ENCODE data around the gene SPECC1. TPM values are rescaled to one million over a fixed set of nuclear protein-coding genes. Genes with fewer than 3 reads are reported as not detected.
A peak's percentile ranks its signal among the peaks of the same experiment; 100 is the strongest.
"Not testable (repeated sequence)": the region's sequence is repeated elsewhere in the genome, so short reads cannot be mapped to it uniquely, and the experiment has no call there.

SPECC1 gene
- total RNA-seq, 1 donor from 2014 or later = 38.0 TPM

DNA sequence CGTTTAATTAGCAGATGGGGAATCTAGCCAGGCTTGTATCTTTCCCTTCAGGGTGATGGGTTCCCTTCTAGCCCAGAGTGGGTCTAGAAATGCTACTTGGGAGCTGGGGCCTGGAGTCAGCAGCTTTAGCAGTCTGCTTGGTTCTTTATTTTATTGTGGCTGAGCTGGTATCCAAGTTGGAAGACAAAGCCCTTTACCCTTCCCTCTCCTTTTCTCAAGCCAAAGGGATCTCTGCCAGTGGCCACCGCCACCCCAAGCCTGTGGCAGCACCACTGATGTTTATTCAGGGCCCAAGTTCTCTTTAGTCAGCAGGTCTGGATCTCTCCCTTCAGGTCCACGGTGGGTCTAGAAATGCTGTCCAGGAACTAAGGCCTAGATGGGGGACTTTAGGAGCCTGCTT, 215.2 kb downstream of the SPECC1 start:
- Mint-ChIP-seq H3K4me1 (ENCODE audit: unreplicated experiment) (peaks cover 22% of the 10 kb centered on the region), H3K4me3 (no peak overlapping the region), H3K36me3 (peaks cover 9% of the 10 kb centered on the region), H3K27me3 (no peaks in the 10 kb centered on the region), H3K27ac (peak overlapping the region; percentile 4), H3K9me3 (peaks cover 4% of the 10 kb centered on the region)
- TF ChIP-seq, protein P1, sequence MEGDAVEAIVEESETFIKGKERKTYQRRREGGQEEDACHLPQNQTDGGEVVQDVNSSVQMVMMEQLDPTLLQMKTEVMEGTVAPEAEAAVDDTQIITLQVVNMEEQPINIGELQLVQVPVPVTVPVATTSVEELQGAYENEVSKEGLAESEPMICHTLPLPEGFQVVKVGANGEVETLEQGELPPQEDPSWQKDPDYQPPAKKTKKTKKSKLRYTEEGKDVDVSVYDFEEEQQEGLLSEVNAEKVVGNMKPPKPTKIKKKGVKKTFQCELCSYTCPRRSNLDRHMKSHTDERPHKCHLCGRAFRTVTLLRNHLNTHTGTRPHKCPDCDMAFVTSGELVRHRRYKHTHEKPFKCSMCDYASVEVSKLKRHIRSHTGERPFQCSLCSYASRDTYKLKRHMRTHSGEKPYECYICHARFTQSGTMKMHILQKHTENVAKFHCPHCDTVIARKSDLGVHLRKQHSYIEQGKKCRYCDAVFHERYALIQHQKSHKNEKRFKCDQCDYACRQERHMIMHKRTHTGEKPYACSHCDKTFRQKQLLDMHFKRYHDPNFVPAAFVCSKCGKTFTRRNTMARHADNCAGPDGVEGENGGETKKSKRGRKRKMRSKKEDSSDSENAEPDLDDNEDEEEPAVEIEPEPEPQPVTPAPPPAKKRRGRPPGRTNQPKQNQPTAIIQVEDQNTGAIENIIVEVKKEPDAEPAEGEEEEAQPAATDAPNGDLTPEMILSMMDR (conservative IDR thresholded peaks at IDR 0.05) = no peak
- DNase-seq (ENCODE audit: extremely low spot score, unreplicated experiment) = no peak

DNA sequence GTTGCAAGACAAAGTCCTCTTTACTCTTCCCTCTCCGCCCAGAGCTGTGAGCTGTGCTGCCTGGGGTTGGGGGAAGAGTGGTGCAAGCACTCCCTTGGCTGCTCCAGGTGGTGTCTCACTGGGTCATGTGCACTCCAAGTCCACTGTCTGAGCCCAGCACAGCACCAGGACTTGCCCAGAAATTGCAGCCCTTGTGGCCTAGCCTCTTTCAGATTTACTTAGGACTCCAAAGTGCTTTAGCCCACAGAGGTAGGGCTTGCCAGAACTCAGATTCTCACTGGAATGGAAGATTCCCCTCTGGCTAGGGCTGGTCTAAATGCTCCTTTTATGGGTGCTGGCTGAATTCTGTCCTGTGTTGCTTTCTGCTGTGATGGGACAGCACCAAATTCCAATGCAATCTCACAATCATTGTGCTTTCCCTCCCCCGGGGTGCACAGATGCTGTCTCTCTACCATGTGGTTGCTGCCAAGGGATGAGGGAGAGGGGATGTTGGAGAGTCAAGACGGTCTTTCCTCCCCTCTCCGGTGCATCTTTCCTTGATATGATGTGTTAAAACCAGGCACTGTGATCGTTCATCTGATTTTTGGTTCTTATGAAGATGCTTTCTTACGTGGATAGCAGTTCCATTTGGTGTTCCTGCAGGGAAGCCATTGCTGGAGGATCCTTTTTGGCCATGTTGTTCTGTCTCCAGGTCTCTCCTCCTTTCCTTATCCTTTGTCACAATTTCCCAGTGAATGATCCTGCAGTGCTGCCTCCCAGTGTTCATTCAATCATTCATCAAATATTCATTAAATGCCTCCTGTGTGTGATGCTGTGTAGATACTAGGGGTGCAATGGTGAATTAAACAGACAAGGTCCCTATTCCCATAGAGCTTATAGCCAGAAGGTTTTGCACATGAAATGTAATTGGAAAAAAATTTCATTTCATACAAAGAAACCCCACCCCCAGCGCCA, 216.3 kb downstream of the SPECC1 start:
- Mint-ChIP-seq H3K36me3 (peaks cover 9% of the 10 kb centered on the region), H3K27me3 (no peaks in the 10 kb centered on the region), H3K27ac (no peak overlapping the region), H3K4me3 (no peak overlapping the region), H3K9me3 (peaks cover 4% of the 10 kb centered on the region), H3K4me1 (ENCODE audit: unreplicated experiment) (peaks cover 22% of the 10 kb centered on the region)
- DNase-seq (ENCODE audit: extremely low spot score, unreplicated experiment) = no peak
- TF ChIP-seq, protein P1 (conservative IDR thresholded peaks at IDR 0.05) = no peak

DNA sequence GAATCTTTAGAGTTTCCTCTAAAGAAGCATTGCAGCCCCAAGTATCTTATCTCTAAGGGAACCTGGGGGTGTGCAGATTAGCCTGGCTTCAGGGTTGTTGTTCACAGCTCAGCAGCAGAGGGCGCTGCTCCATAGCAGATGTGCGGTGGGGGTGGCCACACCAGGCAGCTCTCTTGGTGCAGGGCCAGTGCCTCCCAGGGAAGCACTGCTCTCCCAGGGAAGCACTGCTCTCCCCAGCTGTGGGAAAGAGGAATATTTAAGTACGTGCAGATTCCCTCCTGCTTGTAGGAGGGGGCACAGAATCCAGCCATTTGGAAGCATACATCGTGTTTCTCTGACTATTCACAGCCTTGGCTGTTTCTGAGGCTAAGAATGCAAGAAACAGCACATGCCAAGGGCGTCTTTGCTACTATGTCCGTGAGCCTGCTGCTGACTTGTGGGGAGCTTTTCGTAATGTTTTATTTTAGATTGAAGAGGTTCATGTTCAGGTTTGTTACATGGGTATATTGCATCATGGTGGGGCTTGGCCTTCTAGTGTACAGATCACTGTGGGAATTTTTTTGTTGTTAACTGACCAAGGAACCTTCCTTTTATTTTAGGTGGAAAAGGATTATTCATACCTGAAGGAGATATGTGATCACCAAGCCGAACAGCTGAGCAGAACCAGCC, 217.8 kb downstream of the SPECC1 start:
- Mint-ChIP-seq H3K9me3 (peaks cover 4% of the 10 kb centered on the region), H3K27me3 (no peaks in the 10 kb centered on the region), H3K4me3 (no peak overlapping the region), H3K36me3 (peaks cover 9% of the 10 kb centered on the region), H3K4me1 (ENCODE audit: unreplicated experiment) (peaks cover 22% of the 10 kb centered on the region), H3K27ac (no peak overlapping the region)
- peak; percentile 80 for DNase-seq (ENCODE audit: extremely low spot score, unreplicated experiment)
- TF ChIP-seq, protein P1 (conservative IDR thresholded peaks at IDR 0.05) = peak; percentile 90

DNA sequence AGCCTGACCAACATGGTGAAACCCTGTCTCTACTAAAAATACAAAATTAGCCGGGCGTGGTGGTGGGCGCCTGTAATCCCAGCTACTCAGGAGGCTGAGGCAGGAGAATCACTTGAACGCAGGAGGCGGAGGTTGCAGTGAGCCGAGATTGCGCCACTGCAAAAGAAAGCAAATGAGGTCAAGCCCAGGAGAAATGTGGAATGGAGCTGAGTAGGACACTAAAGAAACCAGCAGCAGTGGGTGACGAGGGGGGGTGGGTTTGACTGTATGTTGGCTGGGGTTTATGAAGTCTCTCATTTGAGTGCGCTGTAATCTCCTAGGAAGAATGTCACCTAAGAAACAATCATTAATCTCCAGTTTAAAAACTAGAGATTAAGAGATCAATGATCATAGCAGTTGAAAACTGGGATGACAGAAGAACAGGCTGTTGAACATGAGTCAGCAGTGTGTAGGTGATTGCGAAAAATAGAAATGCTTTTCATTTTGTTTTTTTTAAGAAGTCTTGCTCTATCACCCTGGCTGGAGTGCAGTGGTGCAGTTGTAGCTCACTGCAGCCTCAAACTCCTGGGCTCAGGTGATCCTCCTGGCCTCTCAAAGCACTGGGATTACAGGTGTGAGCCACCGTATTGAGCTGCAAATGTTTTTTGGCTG, 218.7 kb downstream of the SPECC1 start:
- not testable (repeated sequence) for DNase-seq (ENCODE audit: extremely low spot score, unreplicated experiment); H3K27me3 Mint-ChIP-seq; H3K4me3 Mint-ChIP-seq; H3K36me3 Mint-ChIP-seq; H3K9me3 Mint-ChIP-seq; H3K27ac Mint-ChIP-seq
- H3K4me1 Mint-ChIP-seq (ENCODE audit: unreplicated experiment) = peaks cover 22% of the 10 kb centered on the region

DNA sequence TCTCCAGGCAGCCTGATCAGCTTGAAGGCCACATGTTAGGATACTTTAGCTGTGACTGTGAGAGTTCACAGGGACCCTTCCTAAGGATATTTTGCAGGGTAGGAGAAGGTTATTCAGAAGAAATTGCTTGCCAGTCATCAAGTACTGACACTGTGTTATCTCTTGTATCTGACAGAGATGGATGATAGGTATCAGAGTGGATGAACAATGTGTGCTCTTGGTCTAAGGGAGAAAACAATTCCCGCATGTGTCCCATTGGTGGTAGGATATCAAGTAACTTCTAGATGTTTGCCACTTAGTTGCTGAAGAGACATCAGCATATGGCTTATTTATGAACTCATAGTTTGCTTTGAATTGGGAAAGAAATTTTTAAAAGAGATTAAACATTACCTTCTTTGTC, 219.3 kb downstream of the SPECC1 start:
- Mint-ChIP-seq H3K27ac (no peak overlapping the region), H3K36me3 (peaks cover 5% of the 10 kb centered on the region), H3K27me3 (no peaks in the 10 kb centered on the region), H3K9me3 (peaks cover 4% of the 10 kb centered on the region), H3K4me1 (ENCODE audit: unreplicated experiment) (peaks cover 22% of the 10 kb centered on the region), H3K4me3 (no peak overlapping the region)
- DNase-seq (ENCODE audit: extremely low spot score, unreplicated experiment) = no peak
- TF ChIP-seq, protein P1 (conservative IDR thresholded peaks at IDR 0.05) = no peak
